HEK293 (cell line): Measurements from ENCODE around the gene DOCK9.

Experiments used
- CTCF ChIA-PET: fragments of 350-600 bp; formaldehyde crosslinking; extraction: SDS; loops from one replicate; lab custom pipeline; 2021; ENCODE audit warnings: antibody characterized with exemption; lab: Yijun Ruan, JAX
- POLR2A ChIA-PET: fragments of 300-600 bp; formaldehyde crosslinking; extraction: SDS; loops from one replicate; lab custom pipeline; 2020; ENCODE audit warnings: antibody characterized with exemption, inconsistent platforms; lab: Yijun Ruan, JAX
- H3K27ac ChIP-seq: fragments of 200-500 bp; sonication (Bioruptor generic); 2 replicates; pipeline ENCODE4 v1.5.1; 2014; ENCODE audit warnings: low read depth, low read length, control low read depth, inconsistent platforms; ENCODE audit errors: extremely low read depth
- H3K36me3 ChIP-seq, 2 experiments: fragments of 200-500 bp in 1 of 2; sonication (Bioruptor generic) in 1 of 2; 1 replicate in 1 of 2; 2 replicates in 1 of 2; pipeline ENCODE4 v1.5.1; 2014 to 2017; ENCODE audit warnings: inconsistent platforms in 2 of 2, low read length in 2 of 2; ENCODE audit not compliant: control insufficient read depth in 2 of 2, insufficient read depth in 1 of 2
- H3K4me1 ChIP-seq: fragments of 200-500 bp; sonication (Bioruptor generic); 2 replicates; pipeline ENCODE4 v1.5.1; 2014; ENCODE audit warnings: mild to moderate bottlenecking, low read length, inconsistent platforms; ENCODE audit not compliant: control insufficient read depth, insufficient read depth
- H3K4me3 ChIP-seq: 2 replicates; pipeline ENCODE4 v1.5.1; 2011; ENCODE audit warnings: low read depth, mild to moderate bottlenecking, control low read depth, low read length, moderate library complexity
- H3K9me3 ChIP-seq: fragments of 200-500 bp; sonication (Bioruptor generic); 2 replicates; pipeline ENCODE4 v1.5.1; 2014; ENCODE audit warnings: low read depth, low read length, inconsistent platforms; ENCODE audit not compliant: control insufficient read depth, insufficient read depth
- BCL11B ChIP-seq: fragments of 450-650 bp; formaldehyde crosslinking; IDR thresholded peaks from 2 replicates; pipeline ENCODE4 v1.5.1; 2016; ENCODE audit warnings: low read depth, missing biosample characterization, missing genetic modification characterization
- HOXD13 ChIP-seq: sonication (generic); formaldehyde crosslinking; IDR thresholded peaks from 2 replicates; pipeline ENCODE4 v1.8.0; 2022; ENCODE audit warnings: missing genetic modification reagents, borderline replicate concordance
- PBX3 ChIP-seq: sonication (generic); formaldehyde crosslinking; IDR thresholded peaks from 2 replicates; pipeline ENCODE4 v1.8.1; 2022; ENCODE audit warnings: mild to moderate bottlenecking, moderate library complexity, missing genetic modification reagents
- PRDM1 ChIP-seq: fragments of 450-650 bp; formaldehyde crosslinking; IDR thresholded peaks from 2 replicates; pipeline ENCODE4; 2016; ENCODE audit warnings: missing biosample characterization, missing genetic modification characterization
- PRDM4 ChIP-seq: fragments of 450-650 bp; formaldehyde crosslinking; IDR thresholded peaks from 2 replicates; pipeline ENCODE4 v1.5.1; 2017; ENCODE audit warnings: missing biosample characterization, missing genetic modification characterization
- SCRT1 ChIP-seq: fragments of 450-650 bp; formaldehyde crosslinking; IDR thresholded peaks from 2 replicates; pipeline ENCODE4 v1.5.1; 2016; ENCODE audit warnings: missing biosample characterization, missing genetic modification characterization, borderline replicate concordance
- ZBTB20 ChIP-seq: fragments of 450-650 bp; formaldehyde crosslinking; IDR thresholded peaks from 2 replicates; pipeline ENCODE4 v1.5.1; 2016; ENCODE audit warnings: missing biosample characterization, missing genetic modification characterization
- ZNF214 ChIP-seq: fragments of 450-650 bp; formaldehyde crosslinking; IDR thresholded peaks from 2 replicates; pipeline ENCODE4 v1.5.1; 2017; ENCODE audit warnings: missing biosample characterization, mild to moderate bottlenecking, missing genetic modification characterization, borderline replicate concordance
- ZNF221 ChIP-seq: fragments of 450-650 bp; formaldehyde crosslinking; IDR thresholded peaks from 2 replicates; pipeline ENCODE4 v1.5.1; 2017; ENCODE audit warnings: missing biosample characterization, missing genetic modification characterization, borderline replicate concordance
- ZNF350 ChIP-seq: fragments of 450-650 bp; formaldehyde crosslinking; IDR thresholded peaks from 2 replicates; pipeline ENCODE4 v1.5.0; 2017; ENCODE audit warnings: missing biosample characterization, mild to moderate bottlenecking, missing genetic modification characterization
- ZNF394 ChIP-seq: fragments of 450-650 bp; formaldehyde crosslinking; IDR thresholded peaks from 2 replicates; pipeline ENCODE4 v1.5.1; 2016; ENCODE audit warnings: missing biosample characterization, missing genetic modification characterization, mild to moderate bottlenecking, moderate library complexity, borderline replicate concordance
- ZNF404 ChIP-seq: fragments of 450-650 bp; formaldehyde crosslinking; IDR thresholded peaks from 2 replicates; pipeline ENCODE4 v1.5.1; 2017; ENCODE audit warnings: missing biosample characterization, missing genetic modification characterization
- ZNF426 ChIP-seq: fragments of 450-650 bp; formaldehyde crosslinking; IDR thresholded peaks from 2 replicates; pipeline ENCODE4 v1.5.1; 2017; ENCODE audit warnings: missing biosample characterization, missing genetic modification characterization, mild to moderate bottlenecking, inconsistent platforms, moderate library complexity
- ZNF513 ChIP-seq: fragments of 450-650 bp; IDR thresholded peaks from 2 replicates; pipeline ENCODE4 v1.5.1; 2018; ENCODE audit warnings: missing biosample characterization, missing genetic modification characterization
- ZNF560 ChIP-seq: fragments of 450-650 bp; formaldehyde crosslinking; IDR thresholded peaks from 2 replicates; pipeline ENCODE4 v1.5.1; 2017; ENCODE audit warnings: missing biosample characterization, missing genetic modification characterization, borderline replicate concordance
- ZNF561 ChIP-seq: fragments of 450-650 bp; IDR thresholded peaks from 2 replicates; pipeline ENCODE4 v1.5.1; 2018; ENCODE audit warnings: missing biosample characterization, missing genetic modification characterization, borderline replicate concordance
- ZNF843 ChIP-seq: fragments of 450-650 bp; formaldehyde crosslinking; IDR thresholded peaks from 2 replicates; pipeline ENCODE4 v1.5.1; 2016; ENCODE audit warnings: missing biosample characterization, missing genetic modification characterization
- TF ChIP-seq, protein P1 (sequence below): fragments of 450-650 bp; formaldehyde crosslinking; IDR thresholded peaks from 2 replicates; pipeline ENCODE4 v1.5.1; 2016; ENCODE audit warnings: missing biosample characterization, missing genetic modification characterization
- TF ChIP-seq, protein P2 (sequence below): fragments of 450-650 bp; formaldehyde crosslinking; IDR thresholded peaks from 2 replicates; pipeline ENCODE4; 2016; ENCODE audit warnings: missing biosample characterization, missing genetic modification characterization

The DOCK9 gene

DNA sequence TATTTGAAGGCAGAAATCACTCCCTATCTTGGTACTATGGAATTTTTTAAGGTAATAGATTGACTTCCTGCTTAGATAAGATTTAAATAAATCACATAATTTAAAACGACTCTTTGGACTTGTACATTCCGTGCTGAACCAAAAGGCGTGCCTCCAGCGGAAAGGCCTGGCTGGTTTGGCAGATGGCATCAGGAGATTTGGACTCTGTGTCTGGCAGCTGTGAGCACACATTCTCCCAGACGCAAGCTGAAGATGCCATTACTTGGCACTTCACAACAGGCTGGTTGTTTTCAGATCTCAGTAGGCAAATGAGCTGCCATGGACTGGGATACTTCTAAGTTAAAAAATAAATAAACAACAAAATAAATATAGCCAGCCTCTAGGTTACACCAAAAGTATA, 120.9 kb downstream of the DOCK9 start:
- Histone ChIP-seq H3K4me1 (no peaks in the 10 kb centered on the region), H3K27ac (no peak overlapping the region)
- POLR2A ChIA-PET = no interaction called here
- TF ChIP-seq SCRT1 (tag by site-specific recombination) (no peak), BCL11B (no peak), PRDM4 (tag by site-specific recombination) (no peak), ZNF404 (tag by site-specific recombination) (no peak), ZNF843 (tag by site-specific recombination) (no peak), PRDM1 (tag by site-specific recombination) (no peak), ZNF560 (tag by site-specific recombination) (no peak), PBX3 (no peak), ZNF426 (tag by site-specific recombination) (no peak), ZNF394 (tag by site-specific recombination) (no peak), ZNF221 (tag by site-specific recombination) (no peak), HOXD13 (CRISPR knock-in tag) (no peak), ZBTB20 (tag by site-specific recombination) (no peak), ZNF561 (no peak), ZNF513 (no peak), ZNF350 (tag by site-specific recombination) (no peak), ZNF214 (no peak)
- TF ChIP-seq, protein P1, sequence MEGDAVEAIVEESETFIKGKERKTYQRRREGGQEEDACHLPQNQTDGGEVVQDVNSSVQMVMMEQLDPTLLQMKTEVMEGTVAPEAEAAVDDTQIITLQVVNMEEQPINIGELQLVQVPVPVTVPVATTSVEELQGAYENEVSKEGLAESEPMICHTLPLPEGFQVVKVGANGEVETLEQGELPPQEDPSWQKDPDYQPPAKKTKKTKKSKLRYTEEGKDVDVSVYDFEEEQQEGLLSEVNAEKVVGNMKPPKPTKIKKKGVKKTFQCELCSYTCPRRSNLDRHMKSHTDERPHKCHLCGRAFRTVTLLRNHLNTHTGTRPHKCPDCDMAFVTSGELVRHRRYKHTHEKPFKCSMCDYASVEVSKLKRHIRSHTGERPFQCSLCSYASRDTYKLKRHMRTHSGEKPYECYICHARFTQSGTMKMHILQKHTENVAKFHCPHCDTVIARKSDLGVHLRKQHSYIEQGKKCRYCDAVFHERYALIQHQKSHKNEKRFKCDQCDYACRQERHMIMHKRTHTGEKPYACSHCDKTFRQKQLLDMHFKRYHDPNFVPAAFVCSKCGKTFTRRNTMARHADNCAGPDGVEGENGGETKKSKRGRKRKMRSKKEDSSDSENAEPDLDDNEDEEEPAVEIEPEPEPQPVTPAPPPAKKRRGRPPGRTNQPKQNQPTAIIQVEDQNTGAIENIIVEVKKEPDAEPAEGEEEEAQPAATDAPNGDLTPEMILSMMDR (tag by site-specific recombination) = no peak
- TF ChIP-seq, protein P2, sequence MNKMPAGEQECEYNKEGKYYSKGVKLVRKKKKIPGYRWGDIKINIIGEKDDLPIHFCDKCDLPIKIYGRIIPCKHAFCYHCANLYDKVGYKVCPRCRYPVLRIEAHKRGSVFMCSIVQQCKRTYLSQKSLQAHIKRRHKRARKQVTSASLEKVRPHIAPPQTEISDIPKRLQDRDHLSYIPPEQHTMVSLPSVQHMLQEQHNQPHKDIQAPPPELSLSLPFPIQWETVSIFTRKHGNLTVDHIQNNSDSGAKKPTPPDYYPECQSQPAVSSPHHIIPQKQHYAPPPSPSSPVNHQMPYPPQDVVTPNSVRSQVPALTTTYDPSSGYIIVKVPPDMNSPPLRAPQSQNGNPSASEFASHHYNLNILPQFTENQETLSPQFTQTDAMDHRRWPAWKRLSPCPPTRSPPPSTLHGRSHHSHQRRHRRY = no peak
- TF ChIP-seq, all 188 proteins: peak for 0
- CTCF ChIA-PET = interaction anchor here (1.2 kb wide), 1 partner anchor 17 kb away, joined by 3 read pairs; no protein-coding TSS in a partner anchor
- Histone ChIP-seq H3K9me3 (no peaks in the 10 kb centered on the region), H3K4me3 (no peak overlapping the region), H3K36me3 (peaks cover 0 to 18% of the 10 kb centered on the region in 2 experiments; a peak in 1 of 3 replicates)
